HG02870 (cell line): Measurements from ENCODE around the gene HSPB8.
"Not testable (repeated sequence)": the region's sequence is repeated elsewhere in the genome, so short reads cannot be mapped to it uniquely, and the experiment has no call there.

ENCODE experiments used
- ATAC-seq: cut with Tn5 transposase; IDR thresholded peaks from one replicate; pipeline ENCODE4 v1.9.1; 2021; ENCODE audit warnings: mild to moderate bottlenecking, moderate library complexity; ENCODE audit not compliant: unreplicated experiment

HSPB8 gene

DNA sequence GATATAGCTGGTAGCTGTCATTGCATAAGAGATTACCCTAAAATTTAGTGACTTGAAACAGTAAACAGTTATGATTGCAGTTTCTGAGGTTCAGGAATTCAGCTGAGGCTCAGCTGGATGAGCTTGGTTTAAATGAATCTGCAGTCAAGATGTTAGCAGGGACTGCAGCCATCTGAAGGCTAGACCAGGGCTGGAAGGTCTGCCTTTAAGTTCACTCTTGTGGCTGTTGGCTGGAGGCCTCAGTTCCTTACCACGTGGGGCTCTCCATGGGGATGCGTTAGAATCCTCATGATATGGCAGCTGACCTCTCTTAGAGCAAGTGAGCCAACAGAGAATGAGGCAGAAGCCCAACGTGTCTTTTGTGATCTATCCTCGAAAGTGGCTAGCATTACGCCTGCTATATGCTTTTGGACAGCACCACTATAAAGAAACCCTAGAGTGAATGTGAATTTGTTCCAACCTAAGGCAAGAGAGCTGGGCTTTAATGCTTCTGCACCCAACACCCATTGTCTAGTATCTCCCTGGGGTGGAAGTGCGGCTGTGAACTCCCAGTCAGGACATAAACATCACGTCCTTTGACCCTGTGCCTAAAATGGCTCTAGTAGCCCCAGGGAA lies 26.0 kb downstream of the HSPB8 start:
- no peak for ATAC-seq

DNA sequence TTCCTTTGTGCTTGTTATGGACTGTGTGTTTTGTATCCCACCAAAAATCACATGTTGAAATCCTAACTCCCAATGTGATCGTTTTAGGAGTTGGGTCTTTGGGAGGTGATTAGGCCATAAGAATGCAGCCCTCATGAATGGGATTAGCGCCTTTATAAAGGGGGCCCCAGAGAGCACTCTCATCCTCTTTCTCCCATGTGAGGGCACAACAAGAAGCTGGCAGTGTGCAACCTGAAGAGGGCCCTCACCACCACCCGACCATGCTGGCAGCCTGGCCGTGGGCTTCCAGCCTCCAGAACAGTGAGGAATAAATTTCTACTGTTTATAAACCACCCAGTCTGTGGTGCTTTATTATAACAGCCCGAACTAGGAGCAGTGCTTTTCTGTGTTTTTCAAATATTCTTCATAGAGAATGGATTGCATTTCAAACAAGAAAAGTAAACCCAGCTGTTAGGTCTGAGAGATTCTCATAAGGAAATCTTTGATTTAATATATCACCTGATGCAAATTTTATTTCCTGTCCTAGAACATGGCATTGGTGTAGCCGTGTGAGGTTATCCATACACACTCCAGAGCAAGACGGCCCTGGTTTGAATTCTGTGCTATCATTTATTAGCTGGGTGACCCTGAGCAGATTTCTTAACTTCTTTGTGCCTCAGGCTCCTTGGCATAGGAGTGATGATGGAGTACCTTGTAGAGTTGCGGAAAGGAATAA lies 27.8 kb downstream of the HSPB8 start:
- ATAC-seq: no peak

DNA sequence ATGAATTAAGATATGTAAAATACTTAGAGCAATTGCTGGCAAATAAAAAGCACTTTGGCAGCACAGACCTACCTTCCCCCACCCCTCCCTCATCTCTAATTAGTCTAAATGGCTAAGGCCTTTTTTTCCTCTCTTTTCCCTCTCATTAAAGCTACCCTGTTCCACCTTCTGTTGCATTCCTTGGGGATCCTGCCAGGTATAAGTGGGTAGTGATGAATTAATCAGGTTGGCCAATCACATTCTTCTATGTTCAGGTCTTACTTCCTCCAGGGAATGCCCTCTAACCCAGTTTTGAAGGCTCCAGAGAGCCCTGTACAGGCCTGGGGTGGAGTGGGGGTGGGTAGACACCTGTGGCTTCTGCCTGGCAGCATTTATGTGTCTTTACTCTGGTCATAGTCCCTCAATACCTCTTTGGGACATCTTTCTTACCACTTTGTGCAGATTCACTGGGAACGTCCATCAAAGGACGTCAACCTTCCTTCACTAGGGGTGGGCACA lies 28.4 kb downstream of the HSPB8 start:
- no peak for ATAC-seq

DNA sequence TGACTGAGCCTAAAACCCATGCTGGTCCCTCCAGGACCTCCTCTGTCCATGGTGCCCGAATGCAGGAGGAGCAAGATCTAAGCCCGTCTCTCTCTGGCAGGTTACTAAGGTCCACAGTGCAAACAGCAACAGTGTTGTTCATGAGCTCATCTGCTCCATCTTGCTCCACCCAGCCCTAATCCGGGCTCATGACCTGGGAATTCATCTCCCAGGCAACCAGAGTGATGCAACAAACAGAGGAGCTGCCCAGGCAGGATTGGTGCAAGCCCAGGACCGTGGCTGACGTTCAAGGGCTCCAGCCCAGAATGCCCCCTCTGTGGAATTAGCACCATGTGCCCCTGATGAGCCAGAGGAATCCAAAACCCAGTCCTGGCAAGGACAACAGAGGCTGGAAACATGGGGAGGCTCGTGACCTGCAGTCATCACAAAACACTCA lies 29.9 kb downstream of the HSPB8 start:
- no peak for ATAC-seq

DNA sequence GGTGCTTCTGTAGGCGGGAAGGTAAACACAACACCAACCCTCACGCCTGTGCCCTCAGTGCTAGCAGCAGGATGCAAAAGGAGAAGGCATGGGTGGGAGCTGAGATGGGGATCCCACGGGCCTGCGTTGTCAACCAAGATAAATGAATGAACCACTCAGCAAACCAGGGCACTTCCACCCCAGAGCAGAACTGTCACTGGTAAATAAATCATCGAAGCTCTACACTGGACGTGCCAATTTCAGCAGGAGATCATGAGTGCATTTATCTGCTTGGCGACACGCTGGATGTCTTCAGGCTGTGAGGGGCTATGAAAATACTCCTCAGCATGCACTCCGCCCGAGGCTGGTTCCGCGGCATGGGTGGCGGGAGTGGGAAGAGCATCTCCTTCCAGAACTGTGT lies 33.2 kb downstream of the HSPB8 start:
- no peak for ATAC-seq

DNA sequence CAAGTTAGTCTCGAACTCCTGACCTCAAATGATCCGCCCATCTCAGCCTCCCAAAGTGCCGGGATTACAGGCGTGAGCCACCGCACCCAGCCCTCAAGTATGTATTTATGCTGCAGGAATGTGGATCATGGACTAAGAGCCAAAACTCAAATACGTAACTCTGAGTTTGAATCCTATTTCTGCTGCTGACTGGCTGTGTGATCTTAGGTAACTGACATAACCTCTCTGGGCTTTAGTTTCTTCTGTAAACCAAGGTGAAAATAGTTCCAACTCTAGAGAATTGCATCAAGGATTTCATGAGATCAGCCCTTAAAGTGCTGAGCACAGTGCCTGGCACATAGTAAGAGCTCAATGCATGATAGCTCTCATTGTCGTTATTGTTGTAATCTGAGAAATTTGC lies 37.4 kb downstream of the HSPB8 start:
- no peak for ATAC-seq

DNA sequence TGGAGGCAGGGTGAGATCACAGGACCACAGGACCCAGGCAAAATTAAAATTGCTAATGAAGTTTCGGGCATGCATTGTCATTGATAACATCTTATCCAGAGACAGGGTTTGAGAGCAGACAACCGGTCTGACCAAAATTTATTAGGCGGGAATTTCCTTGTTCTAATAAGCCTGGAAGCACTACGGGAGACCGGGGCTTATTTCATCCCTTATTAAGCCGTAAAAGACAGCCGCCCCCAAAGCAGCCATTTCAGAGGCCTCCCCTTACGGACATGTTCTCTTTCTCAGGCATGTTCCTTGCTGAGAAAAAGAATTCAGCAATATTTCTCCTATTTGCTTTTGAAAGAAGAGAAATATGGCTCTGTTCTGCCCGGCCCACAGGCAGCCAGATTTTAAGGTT lies 40.1 kb downstream of the HSPB8 start:
- ATAC-seq: not testable (repeated sequence)

DNA sequence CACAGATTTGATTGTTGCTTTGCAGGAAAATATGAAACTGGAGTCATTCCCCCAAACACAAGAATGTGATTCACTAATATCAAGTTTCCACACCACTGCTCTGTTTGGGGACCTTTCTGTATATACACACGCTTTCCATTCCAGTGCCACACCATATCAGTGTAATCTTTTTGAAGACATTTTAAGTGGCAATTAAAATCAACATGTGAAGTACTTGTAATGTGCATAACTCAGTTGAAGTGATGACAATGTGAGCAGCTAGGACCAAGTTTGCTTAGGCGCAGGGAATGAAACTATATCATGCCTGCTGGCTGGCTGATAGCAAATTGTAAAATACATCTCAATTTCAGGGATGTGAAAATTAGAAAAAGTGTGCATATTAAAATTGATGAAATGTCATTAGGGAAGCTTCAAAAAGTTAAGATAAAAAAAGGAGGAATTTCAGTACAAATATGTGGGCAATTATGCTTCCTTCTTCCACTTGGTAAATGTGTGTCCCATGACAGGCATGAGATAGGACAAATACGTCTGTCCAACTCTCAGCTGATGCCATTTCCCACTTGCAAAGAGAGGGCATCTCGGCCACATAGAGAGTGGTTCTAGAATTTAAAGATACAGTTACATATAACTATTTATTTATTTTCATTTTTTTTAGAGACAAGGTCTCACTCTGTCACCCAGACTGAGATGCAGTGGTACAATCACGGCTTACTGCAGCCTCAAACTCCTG lies 43.7 kb downstream of the HSPB8 start:
- ATAC-seq: no peak

DNA sequence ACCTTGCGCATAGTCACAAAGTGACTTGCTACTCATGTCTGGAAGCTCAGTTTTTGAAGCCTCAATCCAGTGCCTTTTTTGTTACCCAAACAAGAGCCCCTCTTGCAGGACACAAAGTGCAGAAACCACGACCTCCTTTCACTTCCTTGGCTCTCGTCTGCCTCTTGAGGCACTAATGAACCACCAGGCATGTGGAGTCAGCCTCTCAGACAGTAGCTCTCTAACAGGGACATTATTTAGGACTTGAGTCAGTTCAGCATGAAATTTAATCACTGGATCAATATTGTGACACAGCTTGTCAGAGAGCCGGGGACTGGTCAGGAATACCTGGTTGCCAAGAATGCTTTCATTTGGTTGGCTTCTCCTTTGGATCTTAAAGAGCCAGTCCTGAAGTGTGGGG lies 46.7 kb downstream of the HSPB8 start:
- ATAC-seq: no peak

DNA sequence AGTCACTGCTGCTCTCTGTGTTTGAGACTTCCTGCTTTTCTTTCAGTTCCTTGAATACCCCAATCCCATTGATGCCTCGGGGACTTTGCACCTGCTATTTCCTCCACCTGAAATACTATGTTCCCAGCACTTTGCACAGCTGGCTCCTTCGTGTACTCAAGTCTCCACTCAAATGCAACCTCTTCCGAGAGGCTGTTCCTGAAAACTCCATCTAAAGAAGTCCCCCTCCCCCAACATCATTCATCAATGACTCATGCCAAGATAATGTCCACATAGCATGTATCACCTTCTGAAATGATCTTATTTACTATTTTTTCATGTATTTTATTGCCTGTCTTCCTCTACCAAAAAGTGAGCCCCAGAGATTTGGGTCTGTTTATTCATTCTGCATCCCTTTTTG lies 48.6 kb downstream of the HSPB8 start:
- ATAC-seq: no peak

DNA sequence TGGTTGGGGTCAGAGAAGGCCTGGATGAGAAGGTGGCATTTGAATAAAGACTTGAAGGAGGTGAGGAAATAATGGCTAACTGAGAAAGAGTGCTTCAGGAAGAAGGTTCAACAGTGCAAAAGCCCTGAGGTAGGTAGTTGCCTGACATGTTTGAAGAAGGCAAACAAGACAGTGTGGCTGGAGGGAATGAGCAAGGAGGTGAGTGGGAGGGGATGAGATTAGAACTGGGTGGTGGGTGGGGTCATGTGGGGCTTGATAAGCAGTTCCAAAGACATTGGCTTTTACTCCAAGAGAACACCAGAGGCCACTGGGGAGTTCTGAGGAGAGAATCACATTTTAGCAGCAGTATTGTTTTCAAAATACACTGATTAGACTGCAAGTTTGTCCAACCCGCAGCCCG lies 50.5 kb downstream of the HSPB8 start:
- no peak for ATAC-seq

DNA sequence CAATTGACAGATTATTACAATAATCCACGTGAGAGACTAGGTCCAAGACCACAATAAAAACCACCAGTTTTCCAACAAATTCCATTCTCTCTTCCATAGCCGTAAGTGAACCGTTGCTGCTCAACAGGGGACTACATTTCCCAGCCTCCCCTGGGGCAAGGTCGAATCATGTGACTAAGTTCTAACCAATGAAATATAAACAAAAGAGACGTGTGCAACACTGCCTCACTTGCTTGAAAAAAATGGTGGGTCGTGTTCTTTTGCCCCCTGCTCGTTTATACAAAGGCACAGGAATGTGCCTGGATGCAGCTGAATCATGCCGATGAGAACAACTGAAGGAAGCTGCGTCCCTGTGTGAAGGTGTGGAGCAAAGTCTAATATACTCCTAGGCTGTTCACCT lies 51.1 kb downstream of the HSPB8 start:
- no peak for ATAC-seq

DNA sequence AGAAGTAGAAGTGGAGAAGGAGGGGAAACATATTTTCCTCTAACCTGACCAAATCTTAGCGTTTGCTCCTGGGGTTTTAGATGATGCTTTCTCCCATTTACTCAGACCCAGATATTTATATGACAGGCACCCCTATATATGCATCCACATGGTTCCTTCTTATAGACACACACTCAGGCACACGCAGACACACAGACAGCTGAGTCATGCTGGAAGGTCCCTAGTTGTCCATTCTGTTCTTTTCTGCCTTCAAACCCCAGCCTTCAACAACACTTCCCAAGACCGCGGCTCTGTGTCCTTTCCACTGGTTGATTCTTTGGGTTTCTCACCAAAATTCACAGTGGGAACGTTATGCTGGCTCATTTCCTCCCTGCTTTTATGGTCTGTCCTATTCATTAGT lies 52.1 kb downstream of the HSPB8 start:
- ATAC-seq: no peak

DNA sequence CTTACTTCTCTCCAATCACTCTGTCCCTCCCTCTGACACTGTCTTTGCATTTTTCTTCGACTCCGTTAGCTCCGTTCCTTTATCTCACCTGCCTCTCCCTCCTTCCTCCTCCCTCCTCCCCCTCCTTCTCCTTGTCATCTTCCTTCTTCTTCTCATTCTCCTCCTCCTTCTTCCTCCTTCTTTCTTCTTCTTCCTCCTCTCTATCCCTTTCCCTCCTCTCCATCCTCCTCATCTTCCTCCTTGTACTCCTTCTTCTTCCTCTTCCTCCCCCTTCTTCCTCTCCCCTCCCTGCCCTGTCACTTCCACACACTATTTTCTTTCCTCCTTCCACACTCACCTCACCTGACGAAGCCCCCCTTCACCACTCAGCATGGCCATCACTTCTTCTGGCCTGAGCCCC lies 53.0 kb downstream of the HSPB8 start:
- no peak for ATAC-seq

DNA sequence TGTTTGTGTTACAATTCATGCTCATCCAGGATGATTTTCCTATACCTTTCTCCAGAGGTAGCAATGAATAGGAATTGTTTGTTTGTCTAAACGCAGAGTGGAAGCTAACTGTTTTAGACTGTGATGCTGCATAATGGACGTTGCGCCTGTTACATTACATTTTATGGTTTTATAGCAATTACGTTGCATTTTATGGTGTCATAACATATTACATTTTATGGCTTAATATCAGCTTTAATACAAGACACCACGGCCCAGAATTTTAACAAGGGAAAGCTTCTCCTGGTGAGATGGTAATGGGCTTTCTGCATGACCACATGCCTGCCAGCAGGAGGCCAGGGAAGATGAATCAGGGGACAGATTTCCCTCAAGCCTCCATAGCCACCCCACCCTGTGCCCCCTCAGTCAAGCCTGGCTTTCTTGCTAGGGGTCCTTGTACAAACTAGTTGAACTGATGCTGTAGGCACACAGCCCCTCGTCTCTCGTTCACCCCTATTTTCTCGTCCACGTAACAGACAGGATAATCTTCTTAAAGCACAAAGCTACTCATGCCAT lies 56.5 kb downstream of the HSPB8 start:
- no peak for ATAC-seq

DNA sequence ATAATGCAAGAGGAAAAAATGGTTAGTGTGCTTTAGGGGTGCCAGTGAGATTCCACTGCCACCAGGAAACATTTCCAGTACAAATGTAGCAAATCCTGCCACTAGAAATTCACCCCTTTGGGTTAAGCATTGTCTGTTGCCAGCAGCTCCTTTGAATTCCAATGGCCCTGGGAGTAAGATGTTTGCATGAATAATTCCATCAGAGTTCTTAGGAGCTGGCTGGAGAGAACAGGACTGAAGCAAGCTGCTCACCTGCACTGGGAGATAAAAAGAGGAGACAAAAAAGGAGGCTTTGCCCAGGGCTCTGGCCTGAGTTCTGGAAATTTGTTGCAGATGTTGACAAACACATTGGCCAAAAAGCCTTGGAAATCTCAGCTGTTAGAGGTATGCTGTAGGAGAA lies 57.6 kb downstream of the HSPB8 start:
- ATAC-seq: no peak

DNA sequence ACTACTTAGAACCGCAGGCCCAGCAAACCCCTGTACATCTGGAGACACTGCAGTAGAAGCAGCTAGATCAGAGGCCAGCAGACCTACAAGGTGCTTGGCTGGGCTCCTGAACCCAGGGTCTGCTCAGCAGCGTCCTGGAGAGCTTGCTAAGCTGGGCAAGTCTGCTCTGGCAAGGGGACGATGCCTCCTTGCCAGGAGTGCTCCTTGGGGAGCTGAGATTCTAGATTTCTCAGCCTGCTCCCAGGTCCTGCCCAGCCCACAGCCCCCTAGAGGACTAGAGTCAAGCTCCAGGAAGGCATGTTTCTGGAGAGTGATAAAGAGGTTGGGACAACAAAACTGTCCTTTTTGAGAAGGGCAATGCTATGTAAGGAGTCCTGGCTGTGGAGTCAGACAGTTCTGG lies 60.3 kb downstream of the HSPB8 start:
- no peak for ATAC-seq

DNA sequence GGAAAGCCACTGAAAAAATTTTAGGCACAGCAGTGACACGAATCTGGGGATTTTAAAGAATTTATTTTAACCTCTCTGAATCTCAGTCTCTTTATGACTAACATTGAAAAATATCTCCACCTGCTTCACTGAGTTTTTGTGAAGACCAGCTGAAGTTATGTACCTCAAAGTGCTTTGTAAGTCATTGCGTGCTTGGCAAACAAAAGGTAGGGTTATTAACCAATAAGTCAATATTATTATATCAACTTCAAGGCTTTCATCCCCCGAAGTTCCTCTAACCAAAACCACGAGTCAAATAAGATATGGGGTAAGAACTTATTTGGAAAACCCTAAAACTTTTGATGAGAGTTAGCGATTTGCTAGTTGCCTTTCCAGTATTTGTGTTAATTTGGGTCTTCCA lies 62.3 kb downstream of the HSPB8 start:
- no peak for ATAC-seq

DNA sequence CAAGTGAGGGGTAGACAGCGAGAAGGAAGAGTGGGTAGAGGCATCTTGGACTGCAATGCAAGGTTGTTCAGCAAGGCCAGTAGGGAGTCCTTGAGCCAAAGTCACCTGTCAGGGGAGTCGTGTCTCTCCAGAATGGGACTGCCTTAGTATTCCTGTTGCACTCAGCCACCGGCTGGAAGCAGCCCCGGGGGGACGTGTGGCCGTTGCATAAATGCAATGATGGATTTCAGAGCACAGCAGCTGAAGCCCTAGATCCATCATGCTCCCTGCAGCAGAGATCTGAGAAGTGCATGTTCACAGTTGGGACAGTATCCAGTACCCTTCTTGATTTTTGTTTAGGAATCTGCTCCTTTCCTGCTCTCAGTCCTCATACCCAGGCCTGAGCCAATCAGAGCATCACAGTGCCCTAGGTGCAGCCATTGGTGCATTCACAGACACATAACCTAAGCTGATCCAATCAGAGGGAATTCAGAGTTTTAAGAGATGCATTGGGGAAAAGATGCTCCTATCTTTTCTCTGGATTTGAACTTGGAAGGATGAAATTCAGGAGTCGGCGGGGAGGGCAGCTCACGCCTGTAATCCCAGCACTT lies 62.9 kb downstream of the HSPB8 start:
- ATAC-seq: no peak
